ENCODE measurements around the gene DUSP9.
"Not testable (repeated sequence)": the region's sequence is repeated elsewhere in the genome, so short reads cannot be mapped to it uniquely, and the experiment has no call there.

The DUSP9 gene

GRCh38 chrX:153646620-153647373 is at the start of gene DUSP9:
Gene DUSP9 (plus strand): TSS chrX:153647203. CDS start chrX:153647954, 751 bp downstream.
- Histone ChIP-seq H3K4me1 (ENCODE audit: control insufficient read depth, insufficient read depth, low read length) (no peaks in the 10 kb centered on the region), H3K27me3 (ENCODE audit: control insufficient read depth, insufficient read depth, low read length) (peaks cover 47% of the 10 kb centered on the region), H3K36me3 (ENCODE audit: control insufficient read depth, insufficient read depth, low read length) (no peaks in the 10 kb centered on the region), H3K4me3 (ENCODE audit: low read length) (no peak within 1 kb of the TSS), H3K27ac (ENCODE audit: low read depth, low read length) (no peak within 1 kb of the TSS), H3K9ac (ENCODE audit: low read length) (no peak within 1 kb of the TSS)

- Histone ChIP-seq H3K36me3 (ENCODE audit: control insufficient read depth, insufficient read depth, low read length) (peaks cover 3% of the 10 kb centered on the region), H3K9ac (ENCODE audit: low read length) (peak within 1 kb of the TSS; percentile 22), H3K27me3 (ENCODE audit: control insufficient read depth, insufficient read depth, low read length) (peaks cover 4% of the 10 kb centered on the region), H3K4me1 (ENCODE audit: control insufficient read depth, insufficient read depth, low read length) (no peaks in the 10 kb centered on the region), H3K27ac (ENCODE audit: low read depth, low read length) (peak within 1 kb of the TSS; percentile 65), H3K4me3 (ENCODE audit: low read length) (peak within 1 kb of the TSS; percentile 65)
These were observed 48.3 kb upstream of the DUSP9 start, which contains the start of gene CCNQ for GRCh38 chrX:153598541-153599191. Gene CCNQ (minus strand): TSS chrX:153599139. CDS start chrX:153599073, 66 bp downstream.

DNA sequence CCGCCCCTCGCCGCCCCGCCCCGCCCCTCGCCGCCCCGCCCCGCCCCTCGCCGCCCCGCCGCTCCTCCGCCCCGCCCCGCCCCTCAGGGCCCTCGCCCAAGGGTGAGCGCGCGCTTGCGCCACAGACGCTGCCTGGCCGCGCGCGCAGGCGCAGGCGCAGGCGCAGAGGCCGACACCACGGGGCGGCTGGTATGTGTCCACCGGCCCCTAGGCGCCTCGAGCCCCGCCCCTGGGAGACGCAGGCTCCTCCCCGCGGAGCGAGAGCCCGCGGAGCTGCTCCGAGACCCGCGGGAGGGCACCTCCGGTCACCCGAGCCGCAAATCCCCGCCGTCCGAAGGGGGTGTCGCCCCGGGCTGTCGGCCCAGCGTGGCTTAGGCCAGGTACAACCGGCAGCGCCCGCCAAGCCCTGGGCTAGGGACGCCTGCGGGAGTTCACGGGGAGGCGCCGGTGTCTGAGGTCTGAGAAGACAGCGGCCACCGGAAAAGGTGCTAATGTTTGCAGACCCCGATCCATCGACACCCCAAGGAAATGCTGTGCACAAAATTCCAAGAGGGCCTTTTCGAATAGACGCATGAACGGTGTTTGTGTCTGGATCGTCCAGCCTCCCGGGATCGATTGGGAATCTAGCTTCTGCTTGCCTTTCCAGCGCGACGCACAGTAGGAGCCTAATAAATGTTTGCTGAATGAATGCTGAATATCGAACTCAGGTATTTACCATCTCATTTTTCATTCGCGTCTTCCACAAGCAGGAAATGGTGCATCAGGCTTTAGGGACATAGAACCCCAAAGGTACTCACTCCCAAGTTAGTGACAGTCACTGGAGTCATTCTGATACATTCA is 47.6 kb upstream of the DUSP9 start:
- Histone ChIP-seq H3K4me3 (ENCODE audit: low read length) (peak overlapping the region; percentile 65), H3K27ac (ENCODE audit: low read depth, low read length) (peak overlapping the region; percentile 65), H3K9ac (ENCODE audit: low read length) (no peak overlapping the region), H3K27me3 (ENCODE audit: control insufficient read depth, insufficient read depth, low read length) (peaks cover 4% of the 10 kb centered on the region), H3K36me3 (ENCODE audit: control insufficient read depth, insufficient read depth, low read length) (no peaks in the 10 kb centered on the region), H3K4me1 (ENCODE audit: control insufficient read depth, insufficient read depth, low read length) (no peaks in the 10 kb centered on the region)

GRCh38 chrX:153600032-153600373 is 47.0 kb upstream of the DUSP9 start:
- H3K4me3 ChIP-seq (ENCODE audit: low read length), result peak overlapping the region; percentile 65
- H3K9ac ChIP-seq (ENCODE audit: low read length), result no peak overlapping the region
- no peaks in the 10 kb centered on the region for H3K4me1 ChIP-seq (ENCODE audit: control insufficient read depth, insufficient read depth, low read length)
- H3K27ac ChIP-seq (ENCODE audit: low read depth, low read length), result no peak overlapping the region
- H3K36me3 ChIP-seq (ENCODE audit: control insufficient read depth, insufficient read depth, low read length), result no peaks in the 10 kb centered on the region
- peaks cover 4% of the 10 kb centered on the region for H3K27me3 ChIP-seq (ENCODE audit: control insufficient read depth, insufficient read depth, low read length)

GRCh38 chrX:153600921-153601320 is 46.1 kb upstream of the DUSP9 start:
- Histone ChIP-seq H3K4me3 (ENCODE audit: low read length) (no peak overlapping the region), H3K4me1 (ENCODE audit: control insufficient read depth, insufficient read depth, low read length) (no peaks in the 10 kb centered on the region), H3K9ac (ENCODE audit: low read length) (no peak overlapping the region), H3K27ac (ENCODE audit: low read depth, low read length) (no peak overlapping the region), H3K36me3 (ENCODE audit: control insufficient read depth, insufficient read depth, low read length) (no peaks in the 10 kb centered on the region), H3K27me3 (ENCODE audit: control insufficient read depth, insufficient read depth, low read length) (peaks cover 4% of the 10 kb centered on the region)

- Histone ChIP-seq H3K36me3 (ENCODE audit: control insufficient read depth, insufficient read depth, low read length) (no peaks in the 10 kb centered on the region), H3K4me1 (ENCODE audit: control insufficient read depth, insufficient read depth, low read length) (no peaks in the 10 kb centered on the region), H3K4me3 (ENCODE audit: low read length) (no peak overlapping the region), H3K9ac (ENCODE audit: low read length) (no peak overlapping the region), H3K27ac (ENCODE audit: low read depth, low read length) (no peak overlapping the region), H3K27me3 (ENCODE audit: control insufficient read depth, insufficient read depth, low read length) (peaks cover 4% of the 10 kb centered on the region)
These were observed 45.4 kb upstream of the DUSP9 start for GRCh38 chrX:153601511-153602110.

- no peak overlapping the region for H3K27ac ChIP-seq (ENCODE audit: low read depth, low read length)
- H3K4me3 ChIP-seq (ENCODE audit: low read length), result no peak overlapping the region
- H3K4me1 ChIP-seq (ENCODE audit: control insufficient read depth, insufficient read depth, low read length), result no peaks in the 10 kb centered on the region
- no peak overlapping the region for H3K9ac ChIP-seq (ENCODE audit: low read length)
- peaks cover 4% of the 10 kb centered on the region for H3K27me3 ChIP-seq (ENCODE audit: control insufficient read depth, insufficient read depth, low read length)
- no peaks in the 10 kb centered on the region for H3K36me3 ChIP-seq (ENCODE audit: control insufficient read depth, insufficient read depth, low read length)
These were observed 44.4 kb upstream of the DUSP9 start for GRCh38 chrX:153602601-153603000.

DNA sequence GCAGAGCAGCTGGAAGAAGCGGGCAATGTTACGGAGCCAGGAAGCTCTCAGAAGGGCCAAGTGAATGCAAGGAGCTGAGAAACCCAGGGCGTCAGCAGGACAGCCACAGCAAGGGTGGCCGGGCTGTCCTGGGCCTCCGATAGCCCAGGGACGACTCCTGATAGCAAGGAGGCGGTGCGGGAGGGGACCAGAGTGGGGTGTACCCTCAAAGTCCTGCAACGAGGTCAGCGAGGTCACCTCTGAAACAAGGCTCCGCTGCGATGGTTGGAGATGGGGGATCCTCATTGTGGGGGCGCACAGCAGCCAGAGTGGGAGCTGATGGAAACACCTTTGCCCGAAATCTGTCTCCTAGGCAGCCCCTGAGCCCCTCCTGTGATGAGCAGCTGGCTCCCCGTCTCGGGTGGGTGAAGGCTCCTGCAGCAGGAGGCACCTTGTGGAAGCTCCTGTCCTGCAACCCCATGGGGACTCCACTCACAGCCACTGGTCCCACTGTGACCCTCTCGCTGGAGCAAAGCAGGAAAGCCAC is 43.8 kb upstream of the DUSP9 start:
- H3K36me3 ChIP-seq (ENCODE audit: control insufficient read depth, insufficient read depth, low read length), result no peaks in the 10 kb centered on the region
- H3K4me3 ChIP-seq (ENCODE audit: low read length), result no peak overlapping the region
- H3K9ac ChIP-seq (ENCODE audit: low read length), result no peak overlapping the region
- no peaks in the 10 kb centered on the region for H3K4me1 ChIP-seq (ENCODE audit: control insufficient read depth, insufficient read depth, low read length)
- H3K27me3 ChIP-seq (ENCODE audit: control insufficient read depth, insufficient read depth, low read length), result peaks cover 4% of the 10 kb centered on the region
- H3K27ac ChIP-seq (ENCODE audit: low read depth, low read length), result no peak overlapping the region

GRCh38 chrX:153604666-153605380 is 42.2 kb upstream of the DUSP9 start:
- H3K36me3 ChIP-seq (ENCODE audit: control insufficient read depth, insufficient read depth, low read length); H3K4me1 ChIP-seq (ENCODE audit: control insufficient read depth, insufficient read depth, low read length); H3K4me3 ChIP-seq (ENCODE audit: low read length); H3K27me3 ChIP-seq (ENCODE audit: control insufficient read depth, insufficient read depth, low read length); H3K27ac ChIP-seq (ENCODE audit: low read depth, low read length); H3K9ac ChIP-seq (ENCODE audit: low read length): not testable (repeated sequence)

- Histone ChIP-seq H3K9ac (ENCODE audit: low read length) (no peak overlapping the region), H3K27ac (ENCODE audit: low read depth, low read length) (no peak overlapping the region), H3K27me3 (ENCODE audit: control insufficient read depth, insufficient read depth, low read length) (peaks cover 2% of the 10 kb centered on the region), H3K4me3 (ENCODE audit: low read length) (no peak overlapping the region), H3K36me3 (ENCODE audit: control insufficient read depth, insufficient read depth, low read length) (no peaks in the 10 kb centered on the region), H3K4me1 (ENCODE audit: control insufficient read depth, insufficient read depth, low read length) (peaks cover 3% of the 10 kb centered on the region)
These were observed 40.5 kb upstream of the DUSP9 start for GRCh38 chrX:153606503-153606902.

DNA sequence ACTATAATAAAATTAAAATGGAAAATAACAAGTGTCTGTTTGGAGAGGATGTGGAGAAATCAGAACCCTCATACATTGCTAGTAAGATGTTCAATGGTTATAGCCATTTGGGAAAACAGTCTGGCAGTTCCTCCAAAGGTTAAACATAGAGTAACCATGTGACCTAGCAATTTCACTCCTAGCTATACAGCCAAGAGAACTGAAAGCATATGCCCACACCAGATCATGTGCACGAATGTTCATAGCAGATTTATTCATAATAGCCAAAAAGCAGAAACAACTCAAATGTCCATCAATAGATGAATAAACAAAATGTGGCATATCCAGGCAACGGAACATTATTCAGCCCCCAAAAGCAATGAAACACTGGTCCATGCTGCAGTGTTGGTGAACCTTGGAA is 38.6 kb upstream of the DUSP9 start:
- peaks cover 2% of the 10 kb centered on the region for H3K27me3 ChIP-seq (ENCODE audit: control insufficient read depth, insufficient read depth, low read length)
- H3K4me3 ChIP-seq (ENCODE audit: low read length), result no peak overlapping the region
- no peaks in the 10 kb centered on the region for H3K36me3 ChIP-seq (ENCODE audit: control insufficient read depth, insufficient read depth, low read length)
- H3K9ac ChIP-seq (ENCODE audit: low read length), result no peak overlapping the region
- no peak overlapping the region for H3K27ac ChIP-seq (ENCODE audit: low read depth, low read length)
- H3K4me1 ChIP-seq (ENCODE audit: control insufficient read depth, insufficient read depth, low read length), result peaks cover 3% of the 10 kb centered on the region

Data from rectal smooth muscle tissue (tissue), 1 donor.